ENCODE data around the gene SLC27A4.
A peak's percentile ranks its signal among the peaks of the same experiment; 100 is the strongest.

SLC27A4 gene

GRCh38 chr9:128341435-128341849 is 1.1 kb downstream of the SLC27A4 start:
- H3K27me3 ChIP-seq (ENCODE audit: insufficient read depth, poor library complexity, severe bottlenecking), result no peaks in the 10 kb centered on the region
- H3K4me3 ChIP-seq (replicated peaks; ENCODE audit: insufficient read depth, low read length), result peak overlapping the region; percentile 73
- no peak for TF ChIP-seq SPI1 (IDR thresholded peaks at IDR 0.05; ENCODE audit: borderline replicate concordance, low read depth)
- TF ChIP-seq POLR2AphosphoS5 (IDR thresholded peaks at IDR 0.05; ENCODE audit: low read depth), result no peak
- TF ChIP-seq REST (IDR thresholded peaks at IDR 0.05; ENCODE audit: insufficient replicate concordance, low read depth), result no peak
- TF ChIP-seq CTCF (IDR thresholded peaks at IDR 0.05; ENCODE audit: insufficient read depth, low read length), result peak; percentile 61
- no peak for TF ChIP-seq GABPA (IDR thresholded peaks at IDR 0.05; ENCODE audit: low read depth)
- H3K27ac ChIP-seq (replicated peaks), result no peak overlapping the region
- DNase-seq (ENCODE audit: low read depth in 1 of 2, low spot score in 1 of 2), result peak; percentile 39 to 79

DNA sequence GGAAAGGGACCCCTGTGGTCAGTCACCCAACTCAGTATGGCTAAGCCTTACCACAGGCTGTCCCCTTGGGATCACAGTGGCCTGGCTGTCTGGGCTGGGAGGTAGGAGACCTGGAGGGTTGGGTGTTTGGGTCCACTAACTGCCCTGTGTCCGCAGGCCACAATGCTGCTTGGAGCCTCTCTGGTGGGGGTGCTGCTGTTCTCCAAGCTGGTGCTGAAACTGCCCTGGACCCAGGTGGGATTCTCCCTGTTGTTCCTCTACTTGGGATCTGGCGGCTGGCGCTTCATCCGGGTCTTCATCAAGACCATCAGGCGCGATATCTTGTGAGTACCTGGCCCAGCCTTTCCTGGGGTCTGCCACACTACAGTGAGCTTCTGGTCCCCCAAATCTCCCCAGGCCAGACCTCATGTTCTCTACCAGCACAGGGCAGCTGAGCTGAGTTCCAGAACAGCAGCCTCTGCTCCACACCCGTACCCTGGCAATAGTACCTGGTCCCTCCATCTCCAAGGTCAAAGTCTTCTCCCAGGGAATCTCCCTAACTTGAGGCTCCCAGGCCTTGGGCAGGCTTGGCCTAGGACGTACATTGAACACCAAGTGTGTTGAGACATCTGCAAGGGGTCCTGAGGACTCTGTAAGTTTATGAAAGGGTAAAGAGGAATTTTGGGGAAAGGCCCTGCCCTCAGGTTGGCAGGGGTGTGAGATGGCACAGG is 2.8 kb downstream of the SLC27A4 start:
- Histone ChIP-seq H3K27me3 (ENCODE audit: insufficient read depth, poor library complexity, severe bottlenecking) (no peaks in the 10 kb centered on the region), H3K4me3 (replicated peaks; ENCODE audit: insufficient read depth, low read length) (no peak overlapping the region), H3K27ac (replicated peaks) (no peak overlapping the region)
- DNase-seq (ENCODE audit: low read depth in 1 of 2, low spot score in 1 of 2), result no peak
- TF ChIP-seq REST (IDR thresholded peaks at IDR 0.05; ENCODE audit: insufficient replicate concordance, low read depth), result peak; percentile 81
- no peak for TF ChIP-seq CTCF (IDR thresholded peaks at IDR 0.05; ENCODE audit: insufficient read depth, low read length)

- no peaks in the 10 kb centered on the region for H3K27me3 ChIP-seq (ENCODE audit: insufficient read depth, poor library complexity, severe bottlenecking)
- no peak overlapping the region for H3K4me3 ChIP-seq (replicated peaks; ENCODE audit: insufficient read depth, low read length)
- no peak for DNase-seq (ENCODE audit: low read depth in 1 of 2, low spot score in 1 of 2)
- no peak overlapping the region for H3K27ac ChIP-seq (replicated peaks)
- TF ChIP-seq POLR2AphosphoS5 (IDR thresholded peaks at IDR 0.05; ENCODE audit: low read depth), result no peak
Measured at GRCh38 chr9:128343855-128344254, 3.5 kb downstream of the SLC27A4 start.

GRCh38 chr9:128344931-128345605 is 4.7 kb downstream of the SLC27A4 start:
- Histone ChIP-seq H3K4me3 (replicated peaks; ENCODE audit: insufficient read depth, low read length) (no peak overlapping the region), H3K27me3 (ENCODE audit: insufficient read depth, poor library complexity, severe bottlenecking) (no peaks in the 10 kb centered on the region), H3K27ac (replicated peaks) (no peak overlapping the region)
- no peak for TF ChIP-seq REST (IDR thresholded peaks at IDR 0.05; ENCODE audit: insufficient replicate concordance, low read depth)
- TF ChIP-seq GABPA (IDR thresholded peaks at IDR 0.05; ENCODE audit: low read depth), result no peak
- no peak for TF ChIP-seq SPI1 (IDR thresholded peaks at IDR 0.05; ENCODE audit: borderline replicate concordance, low read depth)
- no peak for TF ChIP-seq POLR2AphosphoS5 (IDR thresholded peaks at IDR 0.05; ENCODE audit: low read depth)
- no peak for TF ChIP-seq CTCF (IDR thresholded peaks at IDR 0.05; ENCODE audit: insufficient read depth, low read length)
- no peak for DNase-seq (ENCODE audit: low read depth in 1 of 2, low spot score in 1 of 2)

All from HL-60 (cell line).